Lung (tissue), 12 donors: ENCODE measurements around the gene NLGN1. TPM values are rescaled to one million over a fixed set of nuclear protein-coding genes. Genes with fewer than 3 reads are reported as not detected.

Experiments used
- ATAC-seq: fragments of 200-7000 bp; cut with Tn5 transposase; one replicate; pipeline ENCODE4 v1.9.1; 2020; ENCODE audit warnings: moderate number of reproducible peaks; ENCODE audit not compliant: insufficient read depth, low FRiP score
- DNase-seq, 3 donors: peaks; one replicate each; pipeline ENCODE4 v3.0.0-alpha.2; 2013 to 2017
- H3K27ac ChIP-seq, 2 donors: one replicate each; pipeline ENCODE4 v1.5.1; 2013; ENCODE audit warnings: mild to moderate bottlenecking in 2 of 2, moderate library complexity in 2 of 2, control low read depth in 1 of 2, inconsistent platforms in 1 of 2, low read depth in 1 of 2, low read length in 1 of 2
- H3K27me3 ChIP-seq, 3 donors: one replicate each; pipeline ENCODE4 v1.5.1; 2013; ENCODE audit warnings: low read length in 2 of 3; ENCODE audit not compliant: control insufficient read depth in 3 of 3, insufficient read depth in 3 of 3
- H3K36me3 ChIP-seq, 4 donors: one replicate each; pipeline ENCODE4 v1.5.1; 2013; ENCODE audit warnings: low read length in 4 of 4, mild to moderate bottlenecking in 1 of 4, moderate library complexity in 1 of 4; ENCODE audit not compliant: control insufficient read depth in 4 of 4, insufficient read depth in 4 of 4
- H3K4me1 ChIP-seq, 5 donors: one replicate each; pipeline ENCODE4 v1.5.1; 2013; ENCODE audit warnings: low read length in 5 of 5, mild to moderate bottlenecking in 2 of 5, moderate library complexity in 1 of 5; ENCODE audit not compliant: control insufficient read depth in 5 of 5, insufficient read depth in 5 of 5
- H3K4me3 ChIP-seq: one replicate; pipeline ENCODE4 v1.5.1; 2013; ENCODE audit warnings: mild to moderate bottlenecking, control low read depth, moderate library complexity
- H3K9ac ChIP-seq, 2 donors: one replicate each; pipeline ENCODE4 v1.5.1; 2013; ENCODE audit warnings: low read length in 2 of 2, control low read depth in 1 of 2; ENCODE audit not compliant: insufficient read depth in 1 of 2
- H3K9me3 ChIP-seq, 4 donors: one replicate each; pipeline ENCODE4 v1.5.1; 2013; ENCODE audit warnings: low read length in 3 of 4, mild to moderate bottlenecking in 1 of 4, moderate library complexity in 1 of 4; ENCODE audit not compliant: control insufficient read depth in 4 of 4, insufficient read depth in 3 of 4
- CTCF ChIP-seq: IDR thresholded peaks from 2 replicates; pipeline ENCODE4 v1.5.1; 2012; ENCODE audit warnings: mild to moderate bottlenecking; ENCODE audit errors: control extremely low read depth, extremely low read depth
- WGBS, 2 donors: extraction: QIAGEN DNeasy Blood & Tissue Kit; methylation state at CpG; one replicate each; pipeline ENCODE4 v1.1.7; 2013; 5-methylcytosine and 5-hydroxymethylcytosine counted together
- polyA plus RNA-seq, 2 donors: library from polyadenylated mRNA; stranded (reverse); fragments of 200-250 nt; gene quantifications; one replicate each; pipeline ENCODE4 v1.2.1, GENCODE V29; 2013
- total RNA-seq, 2 donors: library from RNA; depleted of rRNA in 1 of 2; stranded (reverse); fragments of >200 nt in 1 of 2; gene quantifications; one replicate each; pipeline ENCODE4 v1.2.1, GENCODE V29; 2014 to 2021
- donor health status: control.
- donor health status: control.
- donor health status: Bipolar disorder and iron deficiency.
- donor health status: healthy.
- donor health status: DM: yes; HTN: yes; CAD: no.

The NLGN1 gene
- total and polyA plus RNA-seq, 4 donors = 0.24 to 22.2 (median 1.9) TPM

GRCh38 chr3:174202116-174202515, 804.6 kb downstream of the NLGN1 start:
- no peaks in the 10 kb centered on the region for H3K27me3 ChIP-seq
- H3K36me3 ChIP-seq = no peaks in the 10 kb centered on the region
- H3K4me1 ChIP-seq = peaks cover 0 to 15% (median 2%) of the 10 kb centered on the region in 5 donors
- 74 to 88% methylated on average over 2 of the region's 2 CpGs for WGBS, 2 donors
- no peak for ATAC-seq
- no peak for DNase-seq
- H3K9ac ChIP-seq = no peak overlapping the region
- no peak overlapping the region for H3K4me3 ChIP-seq
- no peak overlapping the region for H3K27ac ChIP-seq
- no peak for TF ChIP-seq CTCF
- no peaks in the 10 kb centered on the region for H3K9me3 ChIP-seq

GRCh38 chr3:174202561-174202960, 805.0 kb downstream of the NLGN1 start:
- no peak for TF ChIP-seq CTCF
- no peak overlapping the region for H3K27ac ChIP-seq
- H3K36me3 ChIP-seq = no peaks in the 10 kb centered on the region
- H3K4me1 ChIP-seq = peaks cover 0 to 11% (median 2%) of the 10 kb centered on the region in 5 donors
- H3K4me3 ChIP-seq = no peak overlapping the region
- H3K9me3 ChIP-seq = no peaks in the 10 kb centered on the region
- H3K27me3 ChIP-seq = no peaks in the 10 kb centered on the region
- H3K9ac ChIP-seq = no peak overlapping the region
- ATAC-seq (no peak), DNase-seq (peak in 1 of 3 donors; percentile 23)
- 89 to 96% methylated on average over 1 of the region's 1 CpG for WGBS, 2 donors

GRCh38 chr3:174204765-174205164, 807.2 kb downstream of the NLGN1 start:
- H3K27ac ChIP-seq = no peak overlapping the region
- H3K9me3 ChIP-seq = no peaks in the 10 kb centered on the region

More at GRCh38 chr3:174204765-174205164, 807.2 kb downstream of the NLGN1 start:
- no peak for TF ChIP-seq CTCF
- H3K4me3 ChIP-seq = no peak overlapping the region
- no peak overlapping the region for H3K9ac ChIP-seq
- no peak for DNase-seq
- peaks cover 0 to 10% (median 0%) of the 10 kb centered on the region in 5 donors for H3K4me1 ChIP-seq
- H3K36me3 ChIP-seq = no peaks in the 10 kb centered on the region
- ATAC-seq = no peak
- H3K27me3 ChIP-seq = no peaks in the 10 kb centered on the region
- 49 to 52% methylated on average over 1 of the region's 1 CpG for WGBS, 2 donors
